BE2C (cell line): ENCODE measurements around the gene VAMP2.

Source experiments
- DNase-seq: peaks from one replicate; pipeline ENCODE4 v3.0.0-alpha.2; 2020
- H3K27me3 ChIP-seq: fragments of 250-450 bp; sonication (Bioruptor Pico); 2 replicates; pipeline ENCODE4 v1.5.1; 2020; ENCODE audit warnings: mild to moderate bottlenecking
- H3K36me3 ChIP-seq: fragments of 250-450 bp; sonication (Bioruptor Pico); 2 replicates; pipeline ENCODE4 v1.5.1; 2020; ENCODE audit warnings: mild to moderate bottlenecking
- H3K4me1 ChIP-seq: fragments of 250-450 bp; sonication (Bioruptor Pico); 2 replicates; pipeline ENCODE4 v1.5.1; 2020
- H3K4me3 ChIP-seq: 2 replicates; pipeline ENCODE4 v1.5.1; 2011; ENCODE audit warnings: low read depth, low read length
- H3K9me3 ChIP-seq: fragments of 250-450 bp; sonication (Bioruptor Pico); 2 replicates; pipeline ENCODE4 v1.5.1; 2020
- CTCF ChIP-seq: IDR thresholded peaks from 2 replicates; pipeline ENCODE4 v1.5.1; 2012; ENCODE audit warnings: mild to moderate bottlenecking, low read depth, low read length

Gene VAMP2

DNA sequence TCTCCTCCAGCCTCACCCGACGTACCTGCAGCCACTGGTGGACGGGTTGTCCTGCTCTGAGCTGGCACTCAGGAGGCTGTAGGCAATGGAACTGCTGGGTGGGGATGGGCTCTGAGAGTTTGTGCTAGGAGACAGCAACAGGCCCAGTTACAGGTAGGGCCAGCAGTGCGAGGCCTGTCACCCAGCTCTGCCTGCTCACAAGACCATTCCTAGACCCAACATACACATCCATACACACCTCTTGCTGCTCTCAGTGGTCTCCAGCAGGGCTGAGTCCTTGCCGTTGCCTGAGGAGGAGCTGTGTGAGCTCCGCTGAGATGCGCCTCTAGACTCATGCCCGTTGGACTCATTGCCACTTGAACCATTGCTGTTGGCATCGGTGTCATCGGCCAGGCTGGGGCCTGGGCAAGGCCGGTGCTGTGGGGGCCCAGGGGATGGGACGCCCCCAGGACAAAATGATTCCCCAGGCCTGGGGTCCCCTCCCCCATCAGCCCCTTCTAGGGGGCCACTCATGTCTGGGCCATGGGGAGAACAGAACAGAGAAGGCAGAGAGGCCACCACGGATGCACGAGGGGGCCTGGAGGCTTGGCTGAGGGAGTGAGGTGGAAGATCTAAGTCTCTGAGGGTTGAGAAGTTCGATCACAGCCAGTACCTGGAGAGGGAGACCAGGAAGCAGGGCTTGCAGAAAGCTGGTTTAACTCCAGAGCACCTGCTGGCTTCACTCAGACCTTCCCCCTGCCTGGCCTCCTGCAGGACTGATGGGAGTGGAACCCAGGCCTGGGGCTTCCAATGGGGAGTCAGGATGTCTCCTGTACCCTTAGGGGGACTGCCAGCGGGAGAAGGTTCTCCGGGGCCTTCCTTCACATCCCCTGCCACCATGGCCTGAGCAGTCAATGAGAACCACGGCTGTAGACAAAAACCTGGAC is 12.3 kb downstream of the VAMP2 start:
- H3K4me3 ChIP-seq: peak overlapping the region; percentile 66
- peaks cover 9% of the 10 kb centered on the region; the same call in 1 of the 2 replicates for H3K4me1 ChIP-seq
- no peaks in the 10 kb centered on the region for H3K9me3 ChIP-seq
- DNase-seq: no peak
- no peak for TF ChIP-seq CTCF
- no peaks in the 10 kb centered on the region for H3K27me3 ChIP-seq
- peaks cover 21% of the 10 kb centered on the region for H3K36me3 ChIP-seq

- Histone ChIP-seq H3K4me3 (no peak overlapping the region), H3K27me3 (no peaks in the 10 kb centered on the region), H3K36me3 (peaks cover 21% of the 10 kb centered on the region), H3K9me3 (no peaks in the 10 kb centered on the region), H3K4me1 (peaks cover 9% of the 10 kb centered on the region; the same call in 1 of the 2 replicates)
- no peak for DNase-seq
- no peak for TF ChIP-seq CTCF
Observed at GRCh38 chr17:8149419-8150193, 13.1 kb downstream of the VAMP2 start.

- Histone ChIP-seq H3K4me1 (peaks cover 6% of the 10 kb centered on the region; the same call in 1 of the 2 replicates), H3K4me3 (no peak overlapping the region), H3K9me3 (no peaks in the 10 kb centered on the region), H3K27me3 (no peaks in the 10 kb centered on the region), H3K36me3 (peaks cover 24% of the 10 kb centered on the region)
- TF ChIP-seq CTCF: no peak
- DNase-seq: no peak
Observed at GRCh38 chr17:8148560-8148959, 14.2 kb downstream of the VAMP2 start.

DNA sequence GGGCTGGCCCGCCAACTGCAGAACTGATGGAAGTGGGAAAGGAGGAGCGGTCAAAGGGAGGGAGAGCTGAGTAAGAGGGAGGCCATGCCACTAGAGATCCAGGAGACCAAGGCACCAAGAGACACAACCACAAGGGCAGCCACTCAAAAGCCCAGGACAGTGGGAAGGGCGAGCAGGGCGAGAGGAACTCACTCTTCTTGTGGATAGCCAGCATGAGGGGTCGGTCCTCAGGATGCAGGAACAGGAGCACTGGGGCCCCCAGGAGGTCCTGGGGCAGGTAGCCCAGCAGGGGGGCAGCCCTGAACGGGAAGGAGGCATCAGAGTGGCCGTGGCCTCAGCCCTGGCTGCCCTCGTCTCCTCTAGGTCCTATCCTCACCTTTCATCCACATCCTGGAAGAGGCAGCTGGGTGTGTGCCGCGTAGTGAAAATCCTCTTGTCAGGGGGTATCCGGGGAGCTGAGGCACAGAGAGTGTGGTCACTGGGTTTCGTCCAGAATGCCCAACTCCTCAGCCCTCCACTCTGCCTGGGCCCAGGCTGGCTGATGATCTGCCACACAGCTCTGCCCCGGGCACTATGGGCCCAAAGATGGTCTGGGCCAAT is 14.8 kb downstream of the VAMP2 start:
- Histone ChIP-seq H3K9me3 (no peaks in the 10 kb centered on the region), H3K27me3 (no peaks in the 10 kb centered on the region), H3K36me3 (peaks cover 24% of the 10 kb centered on the region), H3K4me3 (no peak overlapping the region), H3K4me1 (peaks cover 3% of the 10 kb centered on the region; the same call in 1 of the 2 replicates)
- no peak for DNase-seq
- no peak for TF ChIP-seq CTCF

GRCh38 chr17:8147141-8147804 is 15.5 kb downstream of the VAMP2 start:
- H3K4me3 ChIP-seq: no peak overlapping the region
- H3K4me1 ChIP-seq: no peaks in the 10 kb centered on the region
- H3K9me3 ChIP-seq: no peaks in the 10 kb centered on the region
- H3K27me3 ChIP-seq: no peaks in the 10 kb centered on the region
- H3K36me3 ChIP-seq: peaks cover 24% of the 10 kb centered on the region
- DNase-seq: no peak
- no peak for TF ChIP-seq CTCF
